ENCODE results near the gene PLG.
"Not testable (repeated sequence)": the region's sequence is repeated elsewhere in the genome, so short reads cannot be mapped to it uniquely, and the experiment has no call there.

The PLG gene

DNA sequence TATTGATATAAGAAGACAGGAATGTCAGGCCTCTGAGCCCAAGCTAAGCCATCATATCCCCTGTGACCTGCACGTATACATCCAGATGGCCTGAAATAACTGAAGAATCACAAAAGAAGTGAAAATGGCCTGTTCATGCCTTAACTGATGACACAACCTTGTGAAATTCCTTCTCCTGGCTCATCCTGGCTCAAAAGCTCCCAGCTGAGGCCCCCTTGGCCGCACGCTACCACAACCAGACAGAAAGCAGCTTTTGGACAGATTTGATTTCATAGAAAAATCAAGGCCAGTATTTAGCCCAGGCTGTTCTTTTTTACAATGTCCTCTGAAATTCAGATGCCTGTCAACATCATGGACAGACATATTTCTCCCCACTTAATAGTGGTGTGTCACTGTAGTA lies 78.6 kb downstream of the PLG start:
- not testable (repeated sequence) for DNase-seq

DNA sequence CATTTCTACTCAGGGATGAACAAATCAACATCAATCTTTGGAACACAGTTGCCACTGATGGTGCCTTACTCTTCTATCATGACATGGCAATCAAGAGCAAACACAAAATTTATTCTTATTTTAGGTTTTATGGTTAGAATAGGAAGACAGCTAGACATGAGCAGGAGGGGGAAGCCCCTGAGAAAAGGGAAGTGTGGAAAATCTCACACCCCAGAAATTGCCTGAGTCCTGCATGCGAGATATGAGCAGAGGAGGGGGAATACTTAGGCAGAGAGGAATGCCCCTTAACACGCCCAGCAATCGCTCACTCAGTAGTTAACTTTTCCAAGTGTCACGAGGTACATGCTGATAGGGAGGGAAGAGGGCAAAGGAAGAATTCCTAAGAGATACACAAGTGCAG lies 79.3 kb downstream of the PLG start:
- DNase-seq: no peak

DNA sequence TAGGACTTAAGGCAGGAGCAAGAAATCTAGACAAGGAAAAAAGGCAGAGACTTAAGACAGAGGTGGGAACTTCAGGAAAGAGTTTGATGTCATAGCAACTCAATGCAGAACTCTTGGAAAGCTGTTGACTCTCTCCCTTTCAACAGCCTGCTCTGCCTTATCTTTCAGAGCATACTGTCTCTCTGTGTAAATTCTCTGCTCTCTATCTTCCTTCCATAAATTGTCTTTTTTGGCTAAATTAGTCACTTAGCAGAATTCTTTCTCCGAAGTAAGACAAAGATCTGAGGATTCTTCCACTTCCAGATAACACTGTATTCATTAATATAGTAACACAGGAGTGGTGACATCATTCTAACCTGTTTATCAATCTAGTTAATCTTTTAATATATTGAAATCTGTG lies 80.2 kb downstream of the PLG start:
- no peak for DNase-seq

DNA sequence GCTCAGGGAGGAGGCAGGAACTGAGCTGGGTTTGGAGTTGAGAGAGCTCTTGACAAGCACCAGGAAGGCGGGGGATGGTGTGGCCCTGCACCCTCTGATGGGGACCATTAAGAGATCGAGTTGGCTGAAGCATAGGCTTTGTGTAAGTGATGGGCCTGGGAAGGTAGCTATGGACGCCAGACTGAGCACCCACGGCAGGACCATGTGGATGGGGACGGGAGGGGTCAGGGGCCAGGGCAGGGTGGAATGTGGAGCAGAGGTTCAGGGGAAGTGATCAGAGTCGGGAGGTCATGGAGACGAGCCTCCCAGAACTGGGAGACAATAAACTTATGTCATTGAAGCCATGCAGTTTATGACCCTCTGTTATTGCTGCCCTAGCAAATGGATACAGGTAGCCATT lies 81.7 kb downstream of the PLG start:
- no peak for DNase-seq

DNA sequence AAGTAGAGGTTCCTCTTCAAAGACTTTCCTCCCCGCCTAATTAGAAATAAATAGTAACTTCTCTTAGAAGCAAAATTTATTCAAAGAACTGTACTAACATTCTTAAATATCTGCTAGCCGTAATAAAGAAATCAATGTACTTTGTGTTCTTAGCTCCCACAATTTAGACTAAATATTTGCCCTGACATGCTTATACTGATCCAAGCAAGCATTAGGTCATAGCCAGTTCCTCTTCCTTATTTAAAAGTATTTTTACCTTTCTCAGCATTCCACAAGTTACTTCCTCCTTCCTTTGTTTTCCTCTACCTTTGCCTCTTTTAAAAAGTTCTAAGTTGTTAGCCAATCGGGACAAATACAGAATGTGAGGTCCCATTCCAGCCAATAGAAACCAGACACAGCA lies 86.1 kb downstream of the PLG start:
- DNase-seq: not testable (repeated sequence)

DNA sequence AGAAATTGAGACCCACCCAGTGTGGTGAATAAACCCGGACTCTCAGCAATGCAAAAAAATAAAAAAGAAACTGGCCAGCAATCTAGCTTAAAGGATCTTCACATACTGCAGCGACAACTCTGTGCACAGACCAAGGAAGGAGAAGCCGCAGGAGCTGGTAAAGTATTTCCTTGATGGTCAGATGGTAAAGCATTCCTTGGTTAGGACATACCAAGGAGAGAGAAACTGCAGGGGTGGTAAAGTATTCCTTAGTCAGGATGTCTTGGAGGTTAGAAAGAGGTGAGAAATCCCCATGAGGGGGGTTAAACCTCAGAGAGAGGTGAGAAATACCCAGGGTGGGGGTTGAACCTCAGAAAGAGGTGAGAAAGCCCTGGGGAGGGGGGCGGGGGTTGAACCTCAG lies 86.8 kb downstream of the PLG start:
- no peak for DNase-seq

DNA sequence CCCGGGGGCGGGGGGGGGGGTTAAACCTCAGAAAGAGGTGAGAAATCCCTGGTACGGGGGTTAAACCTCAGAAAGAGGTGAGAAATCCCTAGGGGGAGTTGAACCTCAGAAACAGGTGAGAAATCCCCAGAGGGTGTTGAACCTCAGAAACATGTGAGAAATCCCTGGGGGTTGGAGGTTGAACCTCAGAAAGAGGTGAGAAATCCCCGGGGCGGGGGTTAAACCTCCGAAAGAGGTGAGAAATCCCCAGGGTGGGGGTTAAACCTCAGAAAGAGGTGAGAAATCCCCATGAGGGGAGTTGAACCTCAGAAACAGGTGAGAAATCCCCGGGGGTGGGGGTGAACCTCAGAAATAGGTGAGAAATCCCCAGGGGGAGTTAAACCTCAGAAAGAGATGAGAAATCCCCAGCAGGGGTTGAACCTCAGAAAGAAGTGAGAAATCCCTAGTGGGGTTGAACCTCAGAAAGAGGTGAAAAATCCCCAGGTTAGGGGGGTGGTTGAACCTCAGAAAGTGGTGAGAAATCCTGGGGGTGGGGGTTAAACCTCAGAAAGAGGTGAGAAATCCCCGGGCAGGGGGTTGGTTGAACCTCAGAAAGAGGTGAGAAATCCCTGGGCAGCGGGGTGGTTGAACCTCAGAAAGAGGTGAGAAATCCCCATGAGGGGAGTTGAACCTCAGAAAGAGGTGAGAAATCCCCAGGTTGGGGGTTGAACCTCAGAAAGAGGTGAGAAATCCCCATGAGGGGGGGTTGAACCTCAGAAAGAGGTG lies 87.4 kb downstream of the PLG start:
- no peak for DNase-seq

DNA sequence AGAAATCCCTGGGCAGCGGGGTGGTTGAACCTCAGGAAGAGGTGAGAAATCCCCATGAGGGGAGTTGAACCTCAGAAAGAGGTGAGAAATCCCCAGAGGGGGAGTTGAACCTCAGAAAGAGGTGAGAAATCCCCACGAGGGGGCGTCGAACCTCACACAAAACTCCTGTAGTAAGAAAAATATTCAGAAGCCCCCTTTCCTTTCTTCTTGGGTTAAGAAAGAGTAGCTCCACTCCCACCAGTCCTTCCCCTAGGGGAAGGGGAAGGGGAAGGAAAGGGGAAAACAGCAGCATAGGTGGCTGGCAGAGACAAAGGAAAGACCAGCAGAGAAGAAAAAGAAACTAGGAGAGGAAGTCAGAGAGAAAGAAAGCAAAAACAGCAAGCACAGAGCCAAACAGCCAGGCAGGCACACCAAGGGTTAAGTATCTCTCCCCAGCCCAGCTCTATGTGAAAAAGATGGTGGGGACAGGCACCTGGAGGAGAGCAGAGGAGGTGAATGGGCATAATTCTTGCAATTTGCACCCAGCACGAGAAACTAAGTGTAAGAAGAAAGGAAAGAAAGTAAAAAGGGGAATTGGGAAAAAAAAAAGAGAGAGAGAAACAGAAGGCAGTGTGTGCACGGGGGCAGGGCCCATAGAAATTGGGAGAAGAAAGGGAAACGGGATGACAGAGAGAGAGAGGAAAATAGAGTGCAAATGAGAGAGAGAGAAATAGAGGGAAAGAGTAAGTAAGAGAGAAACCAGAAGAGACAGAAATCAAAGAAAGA lies 88.2 kb downstream of the PLG start:
- no peak for DNase-seq

DNA sequence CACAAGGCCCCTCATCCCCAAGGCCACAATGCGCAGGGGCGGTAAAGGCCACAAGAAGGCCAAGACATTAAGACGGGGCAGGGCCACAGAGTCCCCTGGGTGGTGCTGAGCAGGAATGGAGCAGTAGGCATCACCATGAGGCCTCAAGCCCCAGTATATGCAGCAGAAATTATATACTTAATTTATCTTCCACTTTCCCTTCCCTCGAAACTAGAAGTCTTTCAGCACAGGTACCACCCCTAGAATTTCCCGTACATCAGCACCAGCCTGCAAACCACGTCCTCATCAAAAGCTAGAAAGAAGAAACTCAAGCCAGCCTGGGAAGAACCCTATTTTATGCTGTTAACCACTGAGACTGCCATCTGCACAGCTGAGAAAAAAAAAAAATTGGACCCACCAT lies 89.4 kb downstream of the PLG start:
- no peak for DNase-seq

DNA sequence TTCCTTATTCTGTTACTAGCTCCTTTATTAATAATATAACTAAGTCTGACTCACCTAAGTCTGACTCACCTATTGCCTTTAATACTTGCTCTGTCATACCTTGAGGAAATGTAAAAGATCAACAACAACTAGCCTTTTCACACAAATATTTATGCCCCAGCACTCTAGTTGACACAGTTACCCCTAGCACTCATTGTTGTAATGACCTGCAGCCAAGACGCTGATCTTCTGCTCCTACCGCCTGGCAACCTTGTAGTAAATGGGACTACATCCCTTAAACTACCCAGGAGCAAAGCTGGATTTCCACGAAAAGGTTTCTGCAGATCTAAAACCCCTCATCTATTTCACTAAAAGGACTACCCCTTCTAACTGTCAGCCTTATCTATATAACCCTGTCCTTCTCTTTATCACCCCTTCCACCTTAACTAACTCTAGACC lies 90.0 kb downstream of the PLG start:
- DNase-seq: no peak

DNA sequence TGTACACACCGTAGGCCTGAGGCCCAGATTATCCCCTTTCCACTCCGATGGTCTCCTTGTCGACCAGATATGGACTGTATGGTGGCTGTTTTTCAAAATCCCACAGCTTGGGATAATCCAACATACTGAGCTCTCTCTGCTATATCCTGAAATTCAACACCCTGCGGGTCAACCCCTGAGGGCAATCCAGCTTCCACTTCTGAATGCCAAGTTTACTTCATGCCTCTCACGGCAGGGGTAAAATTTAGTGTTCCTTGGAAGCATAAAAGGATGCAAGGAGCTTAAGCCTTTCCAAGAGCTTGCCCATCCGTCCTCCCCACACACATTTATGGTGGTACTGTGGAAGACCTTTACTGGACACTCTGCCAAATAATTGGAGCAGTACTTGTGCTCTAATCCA lies 90.7 kb downstream of the PLG start:
- no peak for DNase-seq

DNA sequence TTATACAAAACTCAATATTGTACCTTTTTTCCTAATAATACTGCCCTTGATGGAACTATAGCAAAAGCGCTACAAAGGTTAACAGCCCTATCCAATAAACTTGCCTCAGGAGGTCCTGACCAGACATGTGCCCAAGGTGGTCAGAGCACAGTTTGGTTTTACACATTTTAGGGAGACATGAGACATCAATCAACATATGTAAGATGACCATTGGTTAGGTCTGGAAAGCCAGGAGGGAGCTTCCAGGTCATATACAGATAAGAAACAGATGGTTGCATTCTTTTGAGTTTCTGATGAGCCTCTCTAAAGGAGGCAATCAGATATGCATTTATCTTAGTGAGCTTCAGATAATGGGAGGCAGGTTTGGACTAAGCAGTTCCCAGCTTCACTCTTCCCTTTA lies 91.6 kb downstream of the PLG start:
- no peak for DNase-seq

DNA sequence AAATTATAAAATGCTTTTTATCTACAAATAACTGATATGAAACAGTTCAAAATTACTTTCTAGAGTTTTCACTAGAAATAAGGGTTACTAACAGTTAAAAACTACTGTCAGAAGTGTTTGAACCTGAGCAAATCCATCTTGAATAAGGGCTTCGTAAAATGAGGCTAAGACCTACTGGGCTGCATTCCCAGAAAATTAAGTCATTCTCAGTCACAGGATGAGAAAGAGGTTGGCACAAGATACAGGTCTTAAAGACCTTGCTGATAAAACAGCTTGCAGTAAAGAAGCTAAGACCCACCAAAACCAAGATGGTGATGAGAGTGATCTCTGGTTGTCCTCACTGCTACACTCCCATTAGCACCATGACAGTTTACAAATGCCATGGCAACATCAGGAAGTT lies 93.7 kb downstream of the PLG start:
- no peak for DNase-seq

DNA sequence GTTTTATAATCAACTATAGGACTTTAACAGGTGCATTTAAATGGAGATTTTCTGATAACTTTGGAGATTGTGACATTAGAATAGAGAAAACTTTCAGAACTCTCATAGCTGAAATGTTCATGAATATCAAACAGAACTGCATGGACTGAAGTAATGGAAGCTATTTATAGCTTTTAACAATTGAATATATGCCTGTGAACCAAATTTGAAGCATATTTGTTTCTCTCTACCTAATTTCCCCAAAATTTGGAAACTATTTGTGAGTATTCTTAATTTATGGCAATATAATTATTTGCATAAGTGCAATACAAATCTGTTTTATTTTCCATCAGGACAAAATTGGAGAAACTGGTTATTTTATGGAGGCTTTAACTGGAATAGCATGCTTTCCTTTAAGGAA lies 96.6 kb downstream of the PLG start:
- DNase-seq: no peak

DNA sequence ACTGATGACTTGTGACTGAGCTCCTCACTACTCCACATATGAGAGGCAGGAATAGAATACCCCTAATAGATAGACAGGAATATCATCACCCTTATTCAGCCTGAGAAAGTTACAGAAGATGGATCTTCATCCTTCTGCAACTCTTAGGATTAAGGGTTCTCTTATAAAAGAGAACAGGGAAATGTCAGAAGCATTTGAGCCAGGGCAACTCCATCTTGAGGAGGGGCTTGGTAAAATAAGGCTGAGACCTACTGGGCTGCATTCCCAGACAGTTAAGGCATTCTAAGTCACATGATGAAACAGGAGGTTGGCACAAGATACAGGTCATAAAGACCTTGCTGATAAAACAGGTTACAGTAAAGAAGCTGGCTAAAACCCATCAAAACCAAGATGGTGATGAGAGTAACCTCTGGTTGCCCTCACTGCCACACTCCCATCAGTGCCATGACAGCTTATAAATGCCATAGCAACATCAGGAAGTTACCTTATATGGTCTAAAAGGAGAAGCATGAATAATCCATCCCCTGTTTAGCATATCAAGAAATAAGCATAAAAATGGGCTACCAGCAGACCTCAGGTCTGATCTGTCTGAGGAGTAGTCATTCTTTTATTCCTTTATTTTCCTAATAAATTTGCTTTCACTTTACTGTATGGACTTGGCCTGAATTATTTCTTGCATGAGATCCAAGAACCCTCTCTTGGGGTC lies 97.9 kb downstream of the PLG start:
- DNase-seq: no peak

DNA sequence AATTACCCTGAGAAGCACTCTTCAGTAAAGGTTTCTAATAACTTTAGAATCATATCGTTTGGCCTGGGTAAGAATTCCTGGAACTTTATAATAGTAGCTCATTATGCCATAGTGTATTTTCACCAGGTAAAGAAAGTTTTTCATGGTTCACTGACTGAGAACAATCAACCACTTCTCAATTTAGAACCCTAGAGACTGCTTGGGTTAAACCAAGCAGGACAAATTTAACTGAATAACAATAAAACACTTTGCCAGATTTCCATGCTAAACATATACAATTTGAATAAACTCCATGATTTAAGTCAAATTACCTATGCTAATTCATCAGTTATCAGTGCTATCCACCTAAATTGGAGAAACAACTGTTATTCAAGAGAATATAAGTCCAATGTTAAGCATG lies 99.4 kb downstream of the PLG start:
- DNase-seq: no peak

DNA sequence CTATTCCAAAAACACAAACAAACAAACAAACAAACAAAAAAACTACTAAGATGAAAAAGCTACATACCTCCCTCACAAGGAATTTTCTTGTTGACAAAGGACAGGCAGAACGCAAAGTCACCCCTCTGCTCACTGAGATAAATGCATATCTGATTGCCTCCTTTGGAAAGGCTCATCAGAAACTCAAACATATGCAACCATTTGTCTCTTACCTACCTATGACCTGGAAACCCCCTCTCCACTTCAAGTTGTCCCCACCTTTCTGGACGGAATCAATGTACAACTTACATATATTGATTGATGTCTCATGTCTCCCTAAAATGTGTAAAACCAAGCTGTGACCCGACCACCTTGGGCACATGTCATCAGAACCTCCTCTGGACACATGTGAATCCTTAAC lies 100.0 kb downstream of the PLG start:
- not testable (repeated sequence) for DNase-seq
